Measurements from ENCODE around the gene OPCML.

DNA sequence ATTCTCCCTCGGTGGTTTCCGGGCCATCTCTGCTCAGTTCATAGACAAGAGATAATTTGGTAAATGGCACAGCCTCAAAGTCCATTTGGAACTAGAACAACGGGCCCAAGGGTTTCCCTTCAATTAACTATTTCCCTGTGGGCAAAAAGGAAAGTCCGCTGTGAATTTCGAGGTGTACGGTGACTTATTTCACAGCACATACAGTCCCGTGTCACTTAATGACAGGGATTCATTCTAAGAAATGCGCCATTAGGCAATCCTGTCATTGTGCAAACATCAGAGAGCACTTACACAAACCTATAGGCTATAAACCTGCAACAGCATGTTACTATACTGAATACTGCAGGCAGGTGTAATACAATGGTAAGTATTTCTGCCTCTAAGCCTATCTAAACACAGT is 551.6 kb downstream of the OPCML start:
- TF ChIP-seq, protein P1, sequence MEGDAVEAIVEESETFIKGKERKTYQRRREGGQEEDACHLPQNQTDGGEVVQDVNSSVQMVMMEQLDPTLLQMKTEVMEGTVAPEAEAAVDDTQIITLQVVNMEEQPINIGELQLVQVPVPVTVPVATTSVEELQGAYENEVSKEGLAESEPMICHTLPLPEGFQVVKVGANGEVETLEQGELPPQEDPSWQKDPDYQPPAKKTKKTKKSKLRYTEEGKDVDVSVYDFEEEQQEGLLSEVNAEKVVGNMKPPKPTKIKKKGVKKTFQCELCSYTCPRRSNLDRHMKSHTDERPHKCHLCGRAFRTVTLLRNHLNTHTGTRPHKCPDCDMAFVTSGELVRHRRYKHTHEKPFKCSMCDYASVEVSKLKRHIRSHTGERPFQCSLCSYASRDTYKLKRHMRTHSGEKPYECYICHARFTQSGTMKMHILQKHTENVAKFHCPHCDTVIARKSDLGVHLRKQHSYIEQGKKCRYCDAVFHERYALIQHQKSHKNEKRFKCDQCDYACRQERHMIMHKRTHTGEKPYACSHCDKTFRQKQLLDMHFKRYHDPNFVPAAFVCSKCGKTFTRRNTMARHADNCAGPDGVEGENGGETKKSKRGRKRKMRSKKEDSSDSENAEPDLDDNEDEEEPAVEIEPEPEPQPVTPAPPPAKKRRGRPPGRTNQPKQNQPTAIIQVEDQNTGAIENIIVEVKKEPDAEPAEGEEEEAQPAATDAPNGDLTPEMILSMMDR (IDR thresholded peaks at IDR 0.05; ENCODE audit: low read length): no peak
- TF ChIP-seq EZH2phosphoT487 (IDR thresholded peaks at IDR 0.05; ENCODE audit: low read length) (no peak), EZH2 (optimal IDR thresholded peaks at IDR 0.05; ENCODE audit: low read depth, low read length) (no peak)
